NCI-H1105 treated with DMSO at 0.1 percent for 48 hours (cell line): ENCODE results near the gene CATSPERD.

Experiments used
- DNase-seq: peaks from one replicate; lab custom pipeline; 2025; lab: John Stamatoyannopoulos, UW

Gene CATSPERD, protein sequence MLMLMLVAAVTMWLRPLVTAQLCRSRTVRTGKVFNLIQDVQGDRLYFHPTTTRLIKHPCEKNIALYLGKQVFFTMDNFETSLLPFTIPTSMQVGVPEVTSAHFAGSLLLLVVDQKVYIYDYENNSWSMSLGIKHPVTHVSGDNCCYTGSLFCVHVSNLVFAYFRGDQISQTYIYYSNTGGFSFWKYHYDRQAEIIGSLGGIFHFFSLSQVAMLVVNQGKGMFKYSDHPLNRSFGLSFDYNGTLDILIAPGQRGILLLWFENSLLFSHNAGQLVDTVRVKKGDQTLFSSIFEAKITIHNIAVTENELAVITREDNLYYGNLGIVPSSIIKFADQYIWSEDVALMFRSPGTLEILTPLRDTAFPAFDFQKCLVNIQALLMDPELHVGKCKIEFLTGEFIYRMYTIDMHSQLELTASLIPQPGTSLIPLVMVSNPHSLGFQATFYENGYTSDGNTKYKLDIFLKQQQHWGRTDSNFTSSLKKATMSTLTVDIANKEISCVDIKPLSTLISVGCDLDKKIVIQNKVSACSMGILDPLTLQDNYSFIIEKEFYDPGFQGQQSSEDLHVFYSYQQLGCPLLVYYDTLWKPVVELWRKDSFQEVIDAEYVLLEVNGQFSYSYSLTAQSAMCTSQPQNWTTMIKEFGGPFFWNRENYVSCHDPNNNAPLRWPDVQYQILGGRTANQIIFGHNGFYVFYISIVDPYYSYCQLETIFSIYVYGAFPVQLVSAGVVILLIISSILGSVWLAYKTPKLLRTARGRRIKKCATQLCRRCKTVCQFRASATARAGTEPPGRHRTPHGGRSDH

DNA sequence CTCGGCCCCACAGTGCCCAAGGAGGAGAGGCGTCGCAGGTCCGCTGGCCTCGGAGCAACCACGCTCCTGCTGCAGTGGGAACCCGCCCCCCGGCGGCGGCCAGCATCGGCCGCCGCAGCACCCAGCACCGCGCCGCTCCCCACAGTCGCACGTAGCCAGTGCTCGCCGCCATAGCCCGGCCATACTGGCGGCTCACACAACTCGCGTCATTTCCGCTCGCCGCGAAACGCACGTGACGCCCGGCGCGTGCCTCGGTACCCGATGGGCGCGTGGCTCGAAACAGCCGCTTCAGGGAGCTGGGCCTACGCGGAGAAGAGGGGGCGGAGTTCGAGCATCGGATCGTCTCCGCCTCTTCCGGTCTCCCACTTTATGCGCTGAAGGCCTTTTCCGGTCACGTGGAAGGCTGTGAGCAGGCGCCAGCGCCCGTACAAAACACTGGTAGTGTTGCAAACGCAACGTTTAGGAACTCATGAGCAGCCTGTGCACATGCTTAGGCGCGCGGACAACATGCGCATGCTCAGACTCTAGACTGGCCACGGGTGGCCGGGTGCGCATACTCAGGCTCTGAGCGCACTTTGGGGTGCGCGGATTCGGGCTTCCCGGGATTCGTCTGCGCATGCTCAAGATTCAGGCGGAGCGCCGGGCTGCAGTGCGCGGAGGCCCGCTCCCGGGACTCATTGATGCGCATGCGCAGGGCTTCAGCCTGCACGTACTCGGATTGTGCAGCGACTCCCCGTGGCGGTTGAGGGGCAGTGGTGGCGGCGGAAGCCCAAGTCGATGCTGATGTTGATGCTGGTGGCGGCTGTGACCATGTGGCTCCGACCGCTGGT is at the start of gene CATSPERD, which contains the start of gene LONP1:
Gene CATSPERD (plus strand): TSS at position 677 of the 830 bp plus-strand sequence. CDS start 101 bp downstream, at position 778.
Gene LONP1 (minus strand): TSS at position 186 of the 830 bp plus-strand sequence. CDS start 14 bp downstream, at position 172.
- DNase-seq: peak; percentile 98

DNA sequence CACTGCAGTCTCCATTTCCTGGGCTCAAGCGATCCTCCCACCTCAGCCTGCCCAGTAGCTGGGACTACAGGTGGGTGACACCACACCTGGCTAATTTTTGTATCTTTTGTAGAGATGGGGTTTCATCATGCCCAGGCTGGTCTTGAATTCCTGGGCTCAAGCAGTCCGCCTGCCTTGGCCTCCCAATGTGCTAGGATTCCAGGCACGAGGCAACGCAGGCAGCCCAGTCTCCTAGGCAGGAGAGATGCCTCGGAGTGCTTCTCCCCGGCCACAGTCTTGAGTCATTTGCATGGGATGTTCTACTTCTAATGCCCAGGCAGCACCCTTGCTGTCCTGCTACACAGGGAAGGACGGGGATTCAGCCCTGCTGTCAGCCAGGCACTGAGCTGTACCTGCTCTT is 48.8 kb upstream of the CATSPERD start:
- DNase-seq: no peak

DNA sequence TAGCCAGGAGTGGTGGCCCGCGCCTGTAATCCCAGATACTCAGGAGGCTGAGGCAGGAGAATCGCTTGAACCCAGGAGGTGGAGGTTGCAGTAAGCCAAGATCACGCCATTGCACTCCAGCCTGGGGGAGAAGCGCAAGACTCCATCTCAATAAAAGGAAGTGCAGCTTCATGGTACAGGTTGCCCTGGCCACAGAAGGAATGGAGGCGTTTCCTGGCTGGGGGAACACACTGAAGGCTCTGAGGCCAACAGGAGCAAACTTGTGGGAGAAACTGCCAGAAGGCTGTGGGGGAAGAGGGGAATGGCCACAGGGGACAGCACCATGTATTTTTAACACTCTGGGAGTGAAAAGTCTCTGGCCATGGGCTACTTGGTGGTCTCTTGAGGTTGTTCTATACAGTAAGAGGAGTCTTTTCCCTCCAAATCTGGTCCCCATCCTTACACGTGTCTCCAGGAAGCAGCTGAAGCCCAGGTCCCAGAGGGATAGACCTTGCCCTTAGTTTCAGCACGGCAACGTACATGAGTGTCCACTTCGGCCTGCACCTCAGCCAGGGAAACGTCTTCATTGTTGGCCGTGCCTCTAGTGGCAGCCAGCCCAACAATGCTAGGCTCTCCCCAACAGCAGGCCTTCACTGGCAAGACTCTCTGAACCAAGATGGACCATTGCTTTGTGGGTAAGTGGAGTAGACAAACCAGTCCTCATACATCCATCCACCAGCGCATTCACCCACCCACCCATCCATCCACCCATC is 47.6 kb upstream of the CATSPERD start:
- no peak for DNase-seq

DNA sequence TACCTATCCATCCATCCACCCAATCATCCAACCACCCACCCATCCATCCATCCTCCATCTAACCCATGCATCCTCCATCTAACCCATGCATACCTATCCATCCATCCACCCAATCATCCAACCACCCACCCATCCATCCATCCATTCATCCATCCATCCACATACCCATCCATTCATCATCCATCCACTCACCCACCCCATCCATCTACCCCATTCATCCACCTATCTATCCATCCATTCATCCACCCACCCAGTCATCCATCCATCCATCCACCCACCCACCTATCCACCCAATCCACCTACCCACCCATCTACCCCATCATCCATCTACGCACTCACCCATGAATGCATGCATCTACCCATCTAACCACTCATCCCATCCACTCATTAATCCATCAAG is 46.7 kb upstream of the CATSPERD start:
- DNase-seq: no peak

DNA sequence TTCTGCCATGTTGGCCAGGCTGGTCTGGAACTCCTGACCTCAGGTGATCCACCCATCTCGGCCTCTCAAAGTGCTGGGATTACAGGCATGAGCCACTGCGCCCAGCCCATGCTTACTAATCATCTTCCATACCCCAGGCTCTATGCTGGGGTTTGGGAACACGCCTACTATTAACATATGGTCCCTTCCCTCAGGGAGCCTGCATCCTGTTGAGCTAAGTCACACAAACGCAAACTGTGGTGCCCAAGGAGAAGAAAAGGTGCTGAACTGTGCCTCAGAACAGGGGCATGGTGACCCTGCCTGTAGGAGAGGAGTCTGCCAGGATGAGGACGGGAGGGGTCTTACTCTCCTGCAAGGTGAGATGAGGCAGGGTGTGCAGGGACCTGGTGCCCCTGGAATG is 45.7 kb upstream of the CATSPERD start:
- no peak for DNase-seq

DNA sequence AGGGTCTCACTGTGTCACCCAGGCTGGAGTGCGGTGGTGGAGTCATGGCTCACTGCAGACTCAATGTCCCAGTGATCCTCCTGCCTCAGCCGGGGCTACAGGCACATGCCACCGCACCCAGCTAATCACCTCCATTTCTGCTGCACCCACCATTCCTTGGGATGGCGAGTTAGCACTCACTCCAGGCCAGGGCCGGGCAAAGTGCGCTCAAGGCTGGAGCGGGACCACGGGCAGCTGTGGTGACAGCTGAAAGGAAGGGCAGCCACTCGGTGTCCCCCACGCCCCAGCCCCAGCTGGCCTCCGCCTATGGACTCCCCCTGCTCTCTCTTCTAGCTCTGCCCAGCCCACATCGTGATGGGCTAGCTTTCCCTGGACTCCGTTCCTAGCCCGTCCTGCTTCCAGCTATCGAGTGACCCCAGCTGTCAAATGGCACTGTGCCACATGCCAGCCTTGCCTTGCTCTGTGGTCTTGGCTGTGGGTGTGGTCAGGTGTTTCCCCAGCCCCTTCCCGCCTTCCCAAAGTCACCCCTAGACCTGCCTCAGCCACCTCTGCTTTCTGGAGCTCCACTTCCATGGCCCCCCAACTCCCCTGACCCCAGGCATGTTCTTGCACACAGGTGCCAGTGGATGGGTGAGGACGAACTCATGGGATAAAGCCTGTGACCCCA is 44.2 kb upstream of the CATSPERD start:
- DNase-seq: no peak

DNA sequence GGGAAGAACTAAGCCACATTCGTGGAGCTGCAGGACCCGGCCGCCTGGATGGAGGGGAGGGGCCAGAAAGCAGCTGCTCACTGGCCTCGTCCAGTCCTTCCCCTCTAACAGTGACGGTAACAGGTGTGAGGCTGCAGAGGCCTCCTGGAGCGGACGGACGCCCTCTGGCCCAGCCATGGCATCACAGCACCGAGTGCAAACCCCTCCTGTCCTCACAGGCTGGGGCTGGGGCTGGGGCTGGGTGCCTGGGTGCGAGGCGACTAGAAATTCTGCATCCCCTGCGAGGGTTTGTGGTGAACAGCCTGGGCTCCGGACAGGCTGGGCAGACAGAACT is 43.7 kb upstream of the CATSPERD start:
- no peak for DNase-seq

DNA sequence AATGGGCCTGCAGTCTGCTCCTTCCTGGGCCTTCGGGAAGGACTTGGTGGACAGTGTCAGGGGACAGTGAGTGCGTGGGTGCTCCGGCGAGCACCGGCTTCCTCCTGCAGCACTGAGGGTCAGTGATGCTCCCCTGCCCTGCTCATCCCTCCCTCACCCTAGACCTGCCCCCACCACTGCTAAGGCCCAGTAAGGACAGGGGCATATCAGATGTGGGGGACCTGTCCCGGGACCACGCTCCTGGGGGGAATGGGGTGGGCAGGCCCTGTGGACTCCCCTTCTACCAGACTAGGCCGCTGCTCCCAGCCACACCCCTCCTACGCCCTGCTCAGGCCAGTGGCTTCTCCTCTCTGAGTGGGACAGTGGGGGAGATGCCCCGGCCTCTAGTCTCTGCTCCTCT is 43.3 kb upstream of the CATSPERD start:
- DNase-seq: no peak

DNA sequence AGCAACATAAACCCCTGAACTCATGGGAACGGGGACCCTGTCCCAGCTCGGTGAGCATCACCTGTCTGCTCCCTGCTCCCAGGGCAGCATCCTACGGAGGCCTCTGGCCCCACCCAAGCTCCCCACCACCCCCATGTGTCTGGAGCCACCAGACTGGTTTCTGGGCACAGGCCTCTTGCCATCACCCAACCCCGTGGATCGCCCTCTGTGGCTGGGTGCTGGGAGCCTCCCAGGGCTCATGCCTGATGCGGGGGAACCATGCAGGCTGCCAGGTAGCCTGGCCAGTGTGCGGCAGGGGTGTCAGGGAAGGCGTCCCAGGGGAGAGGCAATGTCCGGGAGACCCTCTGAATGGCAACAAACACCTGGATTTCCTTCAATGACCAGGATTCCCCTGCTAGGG is 42.9 kb upstream of the CATSPERD start:
- DNase-seq: no peak

DNA sequence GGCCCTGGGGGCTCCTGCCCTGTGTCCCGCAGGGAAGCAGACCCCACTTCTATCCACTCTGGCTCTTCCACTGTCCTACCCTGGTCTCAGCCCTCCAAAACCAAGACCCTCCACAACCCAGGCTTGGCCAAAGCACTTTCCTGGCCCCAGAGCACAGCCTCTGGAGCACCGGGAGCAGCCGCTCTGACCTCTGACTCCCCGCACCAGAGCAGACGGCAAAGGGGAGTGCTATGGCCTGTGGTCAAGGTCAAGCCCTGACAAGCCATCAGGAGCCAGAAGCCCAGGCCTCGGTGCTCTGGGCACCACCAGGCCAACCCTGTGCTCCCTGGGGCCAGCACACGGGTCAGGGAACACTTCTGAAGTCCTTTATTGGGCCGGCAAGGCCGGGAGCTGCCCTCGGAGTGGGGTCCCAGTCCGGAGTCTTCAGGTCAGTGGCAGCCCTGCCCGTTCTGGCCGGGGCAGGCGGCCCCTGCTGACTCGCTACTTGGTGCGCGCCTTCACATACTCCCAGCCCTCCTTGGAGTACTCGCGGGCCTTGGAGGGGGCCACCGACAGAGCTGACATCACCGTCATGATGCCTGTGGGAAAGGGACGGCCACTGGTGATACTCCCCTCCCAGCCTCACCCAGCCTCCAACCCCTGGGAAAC is 42.2 kb upstream of the CATSPERD start:
- no peak for DNase-seq

DNA sequence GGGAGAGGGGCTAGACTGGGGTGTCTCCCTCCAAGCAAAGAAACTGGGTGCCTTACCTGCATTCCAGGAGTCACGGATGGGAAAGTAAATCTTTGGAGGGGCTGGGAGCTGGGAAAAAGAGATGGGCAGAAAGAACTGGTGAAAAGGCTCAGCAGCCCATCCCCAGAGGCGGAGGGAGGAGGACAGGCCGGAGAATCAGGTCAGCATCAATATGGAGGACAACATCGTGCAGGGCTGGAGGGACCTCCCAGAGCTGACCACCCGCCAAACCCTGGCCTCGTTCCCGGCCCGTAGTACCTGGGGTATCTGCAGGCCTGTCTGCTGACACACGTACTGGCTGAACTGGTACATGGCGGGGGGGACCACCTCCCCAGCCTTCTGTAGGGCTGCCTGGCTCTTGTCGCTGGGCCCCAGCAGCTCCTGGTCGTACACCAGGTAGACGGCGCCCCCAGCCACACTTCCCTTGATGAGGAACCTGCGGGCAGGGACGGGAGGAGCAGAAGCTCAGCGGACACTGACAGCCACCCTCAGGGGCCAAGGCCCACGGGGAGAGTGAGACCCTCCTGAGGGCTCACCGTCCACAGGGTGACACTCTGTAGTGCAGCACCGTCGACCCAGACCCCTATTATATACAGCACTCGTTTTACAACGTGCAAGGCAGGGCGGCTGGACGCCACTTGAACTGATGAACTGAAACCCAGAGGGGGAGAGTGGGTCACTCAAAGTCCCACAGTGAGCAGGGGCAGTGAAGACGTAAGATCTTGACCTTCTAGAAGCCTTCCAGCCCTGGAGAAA is 41.0 kb upstream of the CATSPERD start:
- no peak for DNase-seq

DNA sequence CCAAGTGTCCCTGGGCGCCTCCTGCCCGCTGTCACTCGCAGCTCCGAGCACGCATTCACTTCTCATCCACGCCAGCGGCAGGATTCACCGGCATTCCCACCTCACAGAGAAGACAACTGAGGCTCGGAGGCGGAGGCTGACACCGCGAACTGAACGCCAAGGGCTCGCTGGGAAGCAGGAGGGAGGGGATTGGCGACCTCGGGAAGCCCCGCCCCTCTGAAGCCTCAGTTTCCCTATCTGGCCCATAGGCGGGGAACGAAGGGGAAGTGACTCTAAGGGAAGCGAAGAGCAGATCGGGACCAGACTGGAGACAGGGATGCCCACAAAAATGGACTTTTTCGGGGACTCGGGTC is 40.4 kb upstream of the CATSPERD start:
- DNase-seq: no peak

DNA sequence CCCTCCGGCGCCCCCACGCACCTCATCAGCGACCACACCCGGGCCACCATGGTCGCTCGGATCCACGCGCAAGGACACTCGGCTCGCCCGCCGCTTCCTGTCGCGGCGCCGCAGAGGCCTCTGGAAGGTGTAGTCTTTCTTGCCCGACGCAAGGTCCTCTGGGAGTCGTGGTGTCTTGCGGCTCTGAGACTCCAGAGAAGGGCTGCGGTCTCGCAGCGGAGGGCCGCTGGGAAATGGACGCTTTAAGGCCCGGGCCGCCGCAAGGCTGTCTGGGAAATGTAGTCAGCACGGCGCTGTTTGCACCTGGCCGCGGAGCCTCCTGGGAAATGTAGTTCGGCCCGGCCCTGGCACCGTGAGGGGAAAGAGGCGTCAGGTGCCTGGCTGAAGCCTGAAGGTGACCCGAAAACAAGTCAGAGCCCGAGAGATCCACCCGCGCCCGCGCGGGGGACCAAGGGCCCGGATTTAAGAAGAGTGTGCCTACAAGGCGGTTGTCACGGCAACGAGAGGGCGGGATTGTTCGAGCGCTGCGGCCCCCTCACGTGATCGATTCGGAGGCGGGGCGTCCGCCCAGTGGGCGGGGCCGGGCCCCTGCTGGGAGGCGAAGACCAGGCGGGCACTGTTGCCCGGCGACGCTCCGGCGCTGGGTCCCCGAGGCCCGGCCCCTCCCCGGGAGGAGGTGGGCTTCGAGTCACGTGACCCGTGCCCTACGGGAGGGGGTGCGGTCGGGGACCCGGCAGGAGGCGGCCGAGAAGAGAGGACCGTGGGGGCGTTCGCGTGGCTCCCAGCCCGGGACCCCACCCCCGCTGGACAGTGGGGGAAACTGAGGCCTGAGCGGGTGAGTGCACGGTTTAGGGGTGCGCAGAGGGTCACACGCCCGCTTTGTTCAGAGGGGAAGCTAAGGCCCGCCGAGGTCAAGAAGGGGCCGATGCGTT is 39.7 kb upstream of the CATSPERD start, which contains the start of the genes HSD11B1L and MICOS13:
Gene HSD11B1L (plus strand): TSS at position 591 of the 932 bp plus-strand sequence. CDS start 3,806 bp downstream, outside the sequence.
Gene MICOS13 (minus strand): TSS at position 80 of the 932 bp plus-strand sequence. CDS start 30 bp downstream, at position 50.
- DNase-seq: peak; percentile 99

DNA sequence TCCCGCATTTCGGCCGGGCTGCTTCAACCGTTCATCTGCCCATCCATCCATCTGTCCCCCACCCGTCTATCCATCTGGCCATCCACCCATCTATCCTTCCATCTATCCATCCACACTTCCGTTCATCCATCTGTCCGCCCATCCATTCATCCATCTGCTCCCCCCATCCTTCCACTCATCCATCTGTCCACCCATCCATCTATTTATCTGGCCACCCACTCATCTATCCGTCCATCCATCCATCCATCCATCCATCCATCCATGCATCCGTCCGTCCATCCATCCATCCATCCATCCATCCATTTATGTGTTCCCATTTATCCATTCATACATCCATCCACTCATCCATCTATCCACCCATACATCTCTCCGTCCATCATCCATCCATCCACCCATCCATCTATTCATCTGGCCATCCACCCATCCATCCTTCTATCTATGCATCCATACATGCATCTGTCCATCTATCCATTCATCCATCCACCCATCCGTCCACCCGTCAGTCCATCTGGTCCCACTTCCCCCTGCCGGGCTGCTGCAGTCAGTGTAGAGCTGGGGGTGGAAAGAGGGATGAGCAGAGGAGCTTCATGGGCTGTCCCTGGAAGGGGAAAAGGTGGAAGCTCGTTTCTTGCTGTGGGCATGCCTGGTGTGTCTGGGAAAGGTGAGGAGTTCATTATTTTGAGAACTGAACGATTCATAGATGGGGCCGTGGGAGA is 38.9 kb upstream of the CATSPERD start:
- DNase-seq: no peak

DNA sequence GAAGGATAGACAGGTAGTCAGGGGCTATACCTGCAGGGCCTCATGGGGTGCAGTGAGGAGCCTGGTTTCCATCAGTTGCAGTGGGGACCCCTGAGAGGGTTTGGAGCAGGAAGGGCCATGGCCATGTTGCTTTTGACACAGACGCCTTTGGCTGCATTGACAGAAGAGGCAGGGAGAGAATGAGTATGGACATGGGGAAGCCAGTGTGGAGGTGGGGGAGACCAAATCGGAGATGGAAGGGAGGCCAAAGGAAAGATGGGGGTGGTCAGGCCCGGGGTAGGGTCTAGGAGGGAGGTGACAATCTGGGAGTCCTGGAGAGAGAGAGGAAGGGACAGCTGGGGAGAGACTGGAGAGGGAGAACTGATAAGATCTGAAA is 38.3 kb upstream of the CATSPERD start:
- no peak for DNase-seq

DNA sequence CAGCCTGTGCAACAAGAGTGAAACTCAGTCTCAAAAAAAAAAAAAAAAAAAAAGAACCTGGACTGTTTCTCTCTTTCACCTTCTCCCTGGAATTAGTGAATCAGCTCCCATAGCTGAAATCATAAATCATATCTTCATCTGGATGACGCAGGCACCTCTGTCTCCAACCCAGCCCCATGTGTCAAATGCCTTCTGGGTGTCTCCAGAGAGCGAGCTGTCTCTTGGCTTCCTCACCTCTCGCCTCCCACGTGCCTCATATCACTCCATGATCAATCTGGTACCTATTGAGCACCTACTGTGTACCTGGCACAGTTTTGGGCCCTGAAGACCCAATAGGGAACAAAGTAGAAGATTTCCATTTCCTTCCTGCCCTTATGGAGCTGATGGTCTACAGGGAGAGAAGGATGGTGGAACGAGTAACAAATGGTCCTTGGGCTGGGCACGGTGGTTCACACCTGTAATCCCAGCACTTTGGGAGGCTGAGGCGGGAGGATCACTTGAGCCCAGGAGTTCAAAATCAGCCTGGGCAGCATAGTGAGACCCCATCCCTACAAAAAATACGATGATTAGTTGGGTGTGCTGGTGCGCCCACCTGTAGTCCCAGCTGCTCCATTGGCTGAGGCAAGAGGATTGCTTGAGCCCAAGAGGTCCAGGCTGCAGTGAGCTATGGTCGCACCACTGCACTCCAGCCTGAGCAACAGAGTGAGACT is 37.1 kb upstream of the CATSPERD start:
- no peak for DNase-seq
